Muscle layer of duodenum (tissue), 2 donors: ENCODE results near the gene TCIRG1.
"Not testable (repeated sequence)": the region's sequence is repeated elsewhere in the genome, so short reads cannot be mapped to it uniquely, and the experiment has no call there.

ENCODE experiments used
- H3K27ac ChIP-seq: one replicate; pipeline ENCODE4 v1.7.0; 2013; ENCODE audit warnings: mild to moderate bottlenecking, low read length
- H3K27me3 ChIP-seq: one replicate; pipeline ENCODE4 v1.7.0; 2013; ENCODE audit warnings: low read depth, mild to moderate bottlenecking, control low read depth, low read length
- H3K36me3 ChIP-seq, 2 donors: one replicate each; pipeline ENCODE4 v1.7.0; 2013; ENCODE audit warnings: low read length in 2 of 2, control low read depth in 1 of 2, mild to moderate bottlenecking in 1 of 2; ENCODE audit not compliant: insufficient read depth in 2 of 2, control insufficient read depth in 1 of 2
- H3K4me1 ChIP-seq, 2 donors: one replicate each; pipeline ENCODE4 v1.7.0; 2013; ENCODE audit warnings: low read length in 2 of 2, mild to moderate bottlenecking in 2 of 2, control low read depth in 1 of 2, moderate library complexity in 1 of 2; ENCODE audit not compliant: insufficient read depth in 2 of 2, control insufficient read depth in 1 of 2
- H3K4me3 ChIP-seq, 2 donors: one replicate each; pipeline ENCODE4 v1.7.0; 2013; ENCODE audit warnings: low read length in 2 of 2, low read depth in 1 of 2, mild to moderate bottlenecking in 1 of 2
- H3K9me3 ChIP-seq, 2 donors: one replicate each; pipeline ENCODE4 v1.7.0; 2013; ENCODE audit warnings: low read length in 2 of 2, control low read depth in 1 of 2, mild to moderate bottlenecking in 1 of 2; ENCODE audit not compliant: control insufficient read depth in 1 of 2
- donor health status: healthy.

The TCIRG1 gene

GRCh38 chr11:68038718-68039525, at the start of gene TCIRG1:
Gene TCIRG1 (plus strand): TSS chr11:68039025. CDS start chr11:68041272, 2,247 bp downstream.
- Histone ChIP-seq H3K9me3 (no peaks in the 10 kb centered on the region), H3K4me3 (peak within 1 kb of the TSS; percentile 87 to 88), H3K4me1 (peaks cover 7 to 48% of the 10 kb centered on the region in 2 donors), H3K27ac (peak within 1 kb of the TSS; percentile 92), H3K27me3 (no peaks in the 10 kb centered on the region), H3K36me3 (peaks cover 4 to 22% of the 10 kb centered on the region in 2 donors)

DNA sequence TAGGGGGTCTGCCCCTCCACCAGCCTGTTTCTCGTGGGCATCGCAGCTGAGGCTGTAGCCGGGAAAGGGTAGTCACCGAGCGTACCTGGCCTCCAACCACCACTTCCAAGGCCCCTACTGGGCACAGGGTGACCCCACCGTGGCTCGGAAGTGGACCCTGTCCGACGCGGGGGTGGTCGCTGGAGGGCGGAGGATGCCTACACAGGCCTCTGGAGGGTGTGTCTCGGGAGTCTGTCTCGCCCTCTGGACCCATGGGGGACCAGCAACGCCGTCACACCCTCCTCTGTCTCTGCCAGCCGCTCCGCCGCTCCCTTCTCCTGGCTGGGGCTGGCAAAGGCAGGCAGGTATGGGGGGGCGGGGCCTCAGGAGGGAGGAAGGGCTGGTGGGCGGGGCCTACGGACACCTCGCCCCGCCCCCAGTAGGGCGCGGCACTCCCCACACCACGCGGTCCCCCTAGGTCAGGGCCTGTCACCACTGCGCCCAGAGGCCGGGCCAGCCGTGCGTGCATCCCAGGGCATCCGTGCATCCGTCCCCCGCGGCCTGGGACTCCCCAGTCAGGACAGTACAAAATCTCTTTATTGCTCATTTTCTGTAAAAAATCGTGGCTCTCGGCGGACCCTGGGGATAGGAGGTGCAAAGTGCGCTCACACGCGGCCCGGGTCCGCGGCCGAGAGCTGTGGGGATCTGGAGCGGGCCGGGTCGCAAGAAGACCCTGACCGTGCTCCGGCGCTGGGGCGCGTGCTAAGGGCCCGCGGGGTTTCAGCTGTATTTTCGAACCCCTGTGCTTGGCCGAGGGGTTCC, 48.1 kb upstream of the TCIRG1 start:
- not testable (repeated sequence) for H3K4me1 ChIP-seq, H3K36me3 ChIP-seq, H3K9me3 ChIP-seq, H3K27ac ChIP-seq, H3K4me3 ChIP-seq, H3K27me3 ChIP-seq

GRCh38 chr11:67991347-67992121, 47.3 kb upstream of the TCIRG1 start:
- H3K27ac ChIP-seq, H3K36me3 ChIP-seq, H3K27me3 ChIP-seq, H3K9me3 ChIP-seq, H3K4me1 ChIP-seq, H3K4me3 ChIP-seq: not testable (repeated sequence)

GRCh38 chr11:67993821-67994220, 45.0 kb upstream of the TCIRG1 start:
- H3K27ac ChIP-seq, H3K9me3 ChIP-seq, H3K4me1 ChIP-seq, H3K4me3 ChIP-seq, H3K36me3 ChIP-seq, H3K27me3 ChIP-seq: not testable (repeated sequence)

- H3K27ac ChIP-seq, H3K27me3 ChIP-seq, H3K4me1 ChIP-seq, H3K9me3 ChIP-seq, H3K4me3 ChIP-seq, H3K36me3 ChIP-seq: not testable (repeated sequence)
These were observed 44.4 kb upstream of the TCIRG1 start for GRCh38 chr11:67994387-67994786.

- not testable (repeated sequence) for H3K27ac ChIP-seq
These were observed 43.7 kb upstream of the TCIRG1 start for GRCh38 chr11:67995129-67995528.

DNA sequence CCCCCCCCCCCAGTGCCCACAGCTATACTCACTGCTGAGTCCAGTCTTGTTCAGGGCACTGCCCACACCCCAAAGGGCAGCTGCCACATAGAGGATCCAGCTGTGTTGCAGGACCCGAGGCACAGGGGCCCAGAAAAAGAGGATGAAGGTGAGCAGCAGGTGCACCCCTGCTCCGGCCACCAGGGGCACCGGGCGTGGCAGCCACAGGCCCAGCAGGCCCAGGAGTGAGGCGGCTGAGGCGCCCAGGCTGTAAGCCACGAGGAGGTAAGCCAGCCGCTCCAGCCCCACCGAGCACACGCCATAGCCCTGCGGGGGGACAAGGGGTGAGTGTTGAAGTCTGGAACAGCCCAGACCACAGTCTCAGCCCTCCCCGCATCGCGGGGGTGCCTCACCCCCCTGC, 43.2 kb upstream of the TCIRG1 start:
- H3K4me1 ChIP-seq, H3K27ac ChIP-seq, H3K4me3 ChIP-seq, H3K9me3 ChIP-seq, H3K36me3 ChIP-seq, H3K27me3 ChIP-seq: not testable (repeated sequence)

More at GRCh38 chr11:67995129-67995528, 43.7 kb upstream of the TCIRG1 start:
- not testable (repeated sequence) for H3K4me3 ChIP-seq, H3K36me3 ChIP-seq, H3K9me3 ChIP-seq, H3K4me1 ChIP-seq, H3K27me3 ChIP-seq

GRCh38 chr11:67996051-67996450, 42.8 kb upstream of the TCIRG1 start:
- H3K27me3 ChIP-seq, result no peaks in the 10 kb centered on the region
- H3K36me3 ChIP-seq, result no peaks in the 10 kb centered on the region
- H3K27ac ChIP-seq, result no peak overlapping the region
- no peaks in the 10 kb centered on the region for H3K4me1 ChIP-seq
- H3K4me3 ChIP-seq, result no peak overlapping the region
- H3K9me3 ChIP-seq, result no peaks in the 10 kb centered on the region

DNA sequence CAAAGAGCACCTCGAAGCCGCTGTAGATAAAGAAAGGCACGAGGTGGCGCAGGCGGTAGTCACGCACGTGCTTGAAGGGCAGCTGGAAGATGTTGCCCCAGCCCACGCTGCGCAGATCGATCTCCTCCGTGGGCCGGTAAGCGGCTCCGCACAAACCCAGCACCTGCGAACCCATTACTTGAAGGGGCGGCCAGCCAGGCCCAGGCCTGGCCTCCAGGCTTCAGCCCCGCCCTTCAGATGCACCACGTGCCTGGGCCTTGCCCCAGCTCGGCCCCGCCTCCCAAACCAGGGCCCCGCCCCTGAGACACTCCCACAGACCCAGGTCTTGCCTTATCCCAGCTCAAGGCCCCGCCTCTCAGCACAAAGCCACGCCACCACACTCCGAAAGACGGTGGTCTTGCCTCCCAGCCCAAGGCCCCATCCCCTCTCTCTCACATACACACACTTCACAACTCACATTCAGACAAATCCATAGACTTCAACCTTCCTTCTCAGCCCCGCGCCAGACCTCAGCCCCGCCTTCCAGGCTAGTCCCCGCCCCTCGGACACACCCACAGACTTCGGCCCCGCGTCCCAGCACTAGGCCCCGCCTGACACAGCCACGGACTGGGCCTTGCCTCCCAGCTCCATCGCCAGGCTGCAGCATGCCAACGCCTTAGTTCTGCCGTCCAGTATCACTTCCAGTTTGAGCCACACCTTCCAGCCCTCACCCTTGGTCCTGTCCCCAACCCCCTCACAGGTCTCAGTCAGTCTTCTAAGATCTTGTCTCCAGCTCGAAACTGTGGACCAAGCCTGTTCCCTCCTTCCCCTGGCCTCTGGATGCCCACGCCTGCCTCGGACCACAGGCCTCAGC, 42.0 kb upstream of the TCIRG1 start:
- Histone ChIP-seq H3K9me3 (no peaks in the 10 kb centered on the region), H3K27me3 (no peaks in the 10 kb centered on the region), H3K27ac (no peak overlapping the region)

GRCh38 chr11:67997475-67997921, 41.3 kb upstream of the TCIRG1 start:
- Histone ChIP-seq H3K36me3 (no peaks in the 10 kb centered on the region), H3K9me3 (no peaks in the 10 kb centered on the region), H3K27ac (no peak overlapping the region), H3K4me1 (no peaks in the 10 kb centered on the region), H3K27me3 (no peaks in the 10 kb centered on the region), H3K4me3 (no peak overlapping the region)

More for the DNA sequence above, 42.0 kb upstream of the TCIRG1 start:
- Histone ChIP-seq H3K4me1 (no peaks in the 10 kb centered on the region), H3K36me3 (no peaks in the 10 kb centered on the region), H3K4me3 (no peak overlapping the region)
